Neutrophil (primary cell): ENCODE measurements around the gene CCDC8.

Experiments used
- H3K27ac ChIP-seq: fragments of 200-600 bp; sonication (generic); 2 replicates; pipeline ENCODE4 v1.5.1; 2016; ENCODE audit warnings: mild to moderate bottlenecking, moderate library complexity
- H3K27me3 ChIP-seq: fragments of 200-600 bp; sonication (generic); 2 replicates; pipeline ENCODE4 v1.6.0; 2016; ENCODE audit warnings: mild to moderate bottlenecking
- H3K36me3 ChIP-seq: fragments of 200-600 bp; sonication (generic); 2 replicates; pipeline ENCODE4 v1.5.1; 2017
- H3K4me1 ChIP-seq, 2 experiments: fragments of 200-600 bp in 1 of 2; sonication (generic) in 1 of 2; 1 replicate in 1 of 2; 2 replicates in 1 of 2; pipeline versions ENCODE4 v1.5.1 to v1.6.1; 2013 to 2016; ENCODE audit warnings: low read depth in 1 of 2, low read length in 1 of 2, mild to moderate bottlenecking in 1 of 2, moderate library complexity in 1 of 2; ENCODE audit not compliant: control insufficient read depth in 1 of 2, insufficient read depth in 1 of 2
- H3K4me3 ChIP-seq, 2 experiments: fragments of 200-600 bp in 1 of 2; sonication (generic) in 1 of 2; 1 replicate in 1 of 2; 2 replicates in 1 of 2; pipeline ENCODE4 v1.5.1; 2013 to 2016; ENCODE audit warnings: low read depth in 1 of 2, low read length in 1 of 2, mild to moderate bottlenecking in 1 of 2, moderate library complexity in 1 of 2
- H3K9me3 ChIP-seq: fragments of 200-600 bp; sonication (generic); 2 replicates; pipeline ENCODE4 v1.5.1; 2016
- CTCF ChIP-seq: fragments of 200-600 bp; sonication (generic); IDR thresholded peaks from 2 replicates; pipeline ENCODE4 v1.5.1; 2016; ENCODE audit warnings: antibody characterized with exemption

CCDC8 gene

GRCh38 chr19:46393456-46394401, 19.6 kb downstream of the CCDC8 start:
- peaks cover 29% of the 10 kb centered on the region for H3K36me3 ChIP-seq
- no peak overlapping the region for H3K4me3 ChIP-seq
- no peaks in the 10 kb centered on the region for H3K4me1 ChIP-seq
- H3K9me3 ChIP-seq: no peaks in the 10 kb centered on the region
- peaks cover 12% of the 10 kb centered on the region for H3K27me3 ChIP-seq
- no peak for TF ChIP-seq CTCF
- H3K27ac ChIP-seq: no peak overlapping the region

GRCh38 chr19:46392837-46393236, 20.5 kb downstream of the CCDC8 start:
- Histone ChIP-seq H3K9me3 (no peaks in the 10 kb centered on the region), H3K36me3 (peaks cover 38% of the 10 kb centered on the region), H3K27ac (no peak overlapping the region), H3K4me1 (no peaks in the 10 kb centered on the region), H3K4me3 (no peak overlapping the region), H3K27me3 (peaks cover 7% of the 10 kb centered on the region)
- TF ChIP-seq CTCF: no peak

- H3K27ac ChIP-seq: no peak overlapping the region
These were observed 21.0 kb downstream of the CCDC8 start for GRCh38 chr19:46392252-46392801.

GRCh38 chr19:46391296-46392251, 21.8 kb downstream of the CCDC8 start:
- Histone ChIP-seq H3K36me3 (peaks cover 50% of the 10 kb centered on the region), H3K27ac (no peak overlapping the region), H3K4me1 (no peaks in the 10 kb centered on the region), H3K27me3 (no peaks in the 10 kb centered on the region), H3K9me3 (no peaks in the 10 kb centered on the region), H3K4me3 (no peak overlapping the region)
- TF ChIP-seq CTCF: no peak

More at GRCh38 chr19:46392252-46392801, 21.0 kb downstream of the CCDC8 start:
- H3K4me3 ChIP-seq: no peak overlapping the region
- H3K9me3 ChIP-seq: no peaks in the 10 kb centered on the region
- H3K4me1 ChIP-seq: no peaks in the 10 kb centered on the region
- peaks cover 2% of the 10 kb centered on the region for H3K27me3 ChIP-seq
- H3K36me3 ChIP-seq: peaks cover 43% of the 10 kb centered on the region
- TF ChIP-seq CTCF: no peak

- Histone ChIP-seq H3K36me3 (peaks cover 50% of the 10 kb centered on the region), H3K4me1 (no peaks in the 10 kb centered on the region), H3K27me3 (no peaks in the 10 kb centered on the region), H3K9me3 (no peaks in the 10 kb centered on the region), H3K4me3 (no peak overlapping the region), H3K27ac (no peak overlapping the region)
- no peak for TF ChIP-seq CTCF
These were observed 22.5 kb downstream of the CCDC8 start for GRCh38 chr19:46390866-46391265.
